Endothelial cell (in vitro differentiated cells): Measurements from ENCODE around the gene PDE4A. TPM values are rescaled to one million over a fixed set of nuclear protein-coding genes. Genes with fewer than 3 reads are reported as not detected.

Experiments
- DNase-seq: peaks from one replicate; pipeline ENCODE4 v3.0.0; 2021; ENCODE audit warnings: low spot score
- H3K27ac Mint-ChIP-seq: one replicate; pipeline ENCODE4 v1.8.0; 2021; ENCODE audit warnings: mixed read lengths, inconsistent platforms; ENCODE audit not compliant: unreplicated experiment
- H3K27me3 Mint-ChIP-seq: one replicate; pipeline ENCODE4 v1.8.0; 2021; ENCODE audit warnings: mild to moderate bottlenecking, moderate library complexity, mixed read lengths, inconsistent platforms; ENCODE audit not compliant: unreplicated experiment
- H3K36me3 Mint-ChIP-seq: one replicate; pipeline ENCODE4 v1.8.0; 2021; ENCODE audit warnings: mild to moderate bottlenecking, low read depth, mixed read lengths, inconsistent platforms; ENCODE audit not compliant: unreplicated experiment
- H3K4me1 Mint-ChIP-seq: one replicate; pipeline ENCODE4 v1.8.0; 2021; ENCODE audit warnings: mild to moderate bottlenecking, mixed read lengths, inconsistent platforms; ENCODE audit not compliant: unreplicated experiment
- H3K4me3 Mint-ChIP-seq: one replicate; pipeline ENCODE4 v1.8.0; 2021; ENCODE audit warnings: mild to moderate bottlenecking, mixed read lengths, inconsistent platforms; ENCODE audit not compliant: unreplicated experiment
- H3K9me3 Mint-ChIP-seq: one replicate; pipeline ENCODE4 v1.8.0; 2021; ENCODE audit warnings: mixed read lengths, inconsistent platforms; ENCODE audit not compliant: unreplicated experiment
- total RNA-seq: library from RNA; stranded (reverse); fragmentation: NEBNext Ultra II Directional; extraction: Animal tissue kit (Norgen Biotek cat#: 25700); gene quantifications from one replicate; pipeline ENCODE4 v1.2.1, GENCODE V29; 2021; ENCODE audit not compliant: unreplicated experiment
- TF ChIP-seq, protein P1 (sequence below): fragments of 200-600 bp; sonication (generic); IDR thresholded peaks from one replicate; pipeline ENCODE4 v1.5.0; 2021; ENCODE audit warnings: antibody characterized with exemption; ENCODE audit not compliant: unreplicated experiment

Gene PDE4A
- total RNA-seq, 1 donor from 2014 or later: 0.46 TPM

DNA sequence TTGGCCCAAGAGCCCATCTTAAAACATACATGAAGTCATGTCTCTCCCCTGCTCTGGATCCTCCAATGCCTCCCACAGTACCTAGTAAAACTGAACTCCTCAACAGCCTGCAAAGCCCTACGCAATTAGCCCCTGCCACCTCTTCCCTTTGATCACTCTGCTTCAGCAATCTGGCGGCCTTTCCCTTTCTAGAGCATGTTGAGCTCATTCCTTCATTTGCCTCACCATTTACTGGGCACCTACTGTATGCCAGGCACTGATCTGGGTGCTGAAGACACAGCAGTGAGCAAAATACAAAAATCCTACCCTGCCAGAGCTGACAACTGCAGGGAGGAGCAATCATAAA lies 79.9 kb downstream of the PDE4A start:
- Mint-ChIP-seq H3K4me1 (peaks cover 8% of the 10 kb centered on the region), H3K36me3 (peaks cover 14% of the 10 kb centered on the region), H3K27me3 (peaks cover 3% of the 10 kb centered on the region), H3K27ac (no peak overlapping the region), H3K9me3 (no peaks in the 10 kb centered on the region), H3K4me3 (peak overlapping the region; percentile 81)
- TF ChIP-seq, protein P1, sequence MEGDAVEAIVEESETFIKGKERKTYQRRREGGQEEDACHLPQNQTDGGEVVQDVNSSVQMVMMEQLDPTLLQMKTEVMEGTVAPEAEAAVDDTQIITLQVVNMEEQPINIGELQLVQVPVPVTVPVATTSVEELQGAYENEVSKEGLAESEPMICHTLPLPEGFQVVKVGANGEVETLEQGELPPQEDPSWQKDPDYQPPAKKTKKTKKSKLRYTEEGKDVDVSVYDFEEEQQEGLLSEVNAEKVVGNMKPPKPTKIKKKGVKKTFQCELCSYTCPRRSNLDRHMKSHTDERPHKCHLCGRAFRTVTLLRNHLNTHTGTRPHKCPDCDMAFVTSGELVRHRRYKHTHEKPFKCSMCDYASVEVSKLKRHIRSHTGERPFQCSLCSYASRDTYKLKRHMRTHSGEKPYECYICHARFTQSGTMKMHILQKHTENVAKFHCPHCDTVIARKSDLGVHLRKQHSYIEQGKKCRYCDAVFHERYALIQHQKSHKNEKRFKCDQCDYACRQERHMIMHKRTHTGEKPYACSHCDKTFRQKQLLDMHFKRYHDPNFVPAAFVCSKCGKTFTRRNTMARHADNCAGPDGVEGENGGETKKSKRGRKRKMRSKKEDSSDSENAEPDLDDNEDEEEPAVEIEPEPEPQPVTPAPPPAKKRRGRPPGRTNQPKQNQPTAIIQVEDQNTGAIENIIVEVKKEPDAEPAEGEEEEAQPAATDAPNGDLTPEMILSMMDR: no peak
- no peak for DNase-seq

DNA sequence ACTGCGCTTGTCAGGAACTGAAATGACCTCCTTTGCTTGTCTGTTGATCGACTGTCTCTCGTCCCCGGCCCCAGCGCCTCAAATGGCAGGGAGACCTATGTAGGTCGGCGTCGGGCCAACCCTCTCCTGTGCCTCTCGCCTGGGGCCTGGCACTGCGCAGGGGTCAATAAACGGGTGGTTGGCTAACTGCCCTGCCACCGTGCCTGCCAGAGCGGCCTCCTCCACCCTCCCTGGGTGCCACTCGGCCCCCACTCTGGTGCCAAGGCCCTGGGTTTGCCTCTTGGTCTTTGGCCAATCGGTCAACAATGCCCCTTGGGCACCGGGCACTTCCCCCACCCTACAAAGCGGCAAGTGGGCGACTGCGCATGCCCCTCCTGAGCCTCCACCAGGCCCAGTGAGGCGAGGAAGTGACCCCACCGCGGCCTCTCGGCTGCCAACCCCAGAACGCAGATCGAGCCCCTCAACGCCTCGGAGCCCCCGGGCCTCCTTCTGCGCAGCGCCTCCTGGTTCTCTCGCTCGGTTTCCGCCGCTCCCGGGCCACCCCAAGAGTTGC lies 81.7 kb downstream of the PDE4A start:
- H3K36me3 Mint-ChIP-seq: peaks cover 13% of the 10 kb centered on the region

DNA sequence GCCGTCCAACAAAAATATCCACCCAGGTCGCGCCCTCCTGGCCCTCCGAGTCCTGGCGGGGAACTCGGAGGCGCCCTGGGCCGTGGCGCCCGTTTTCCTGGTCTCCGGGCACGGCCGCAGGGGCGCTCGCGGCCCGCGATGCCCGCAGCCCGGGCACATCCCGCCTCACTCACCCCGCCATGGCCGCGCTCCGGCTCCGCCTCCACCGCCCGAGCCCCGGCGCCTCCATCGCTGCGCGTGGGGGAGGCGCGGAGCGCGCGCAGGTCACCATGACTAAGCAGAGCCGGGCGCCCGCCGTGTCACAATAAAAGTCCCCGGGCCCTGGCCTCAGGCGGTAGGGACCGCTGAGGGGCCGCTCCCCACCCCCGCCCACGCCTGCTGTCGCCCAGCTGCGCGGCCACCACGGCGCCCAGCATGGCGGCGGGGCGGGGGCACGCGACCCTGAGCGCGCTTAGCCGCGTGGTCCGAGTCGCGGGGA lies 82.2 kb downstream of the PDE4A start:
- H3K27ac Mint-ChIP-seq: peak overlapping the region; percentile 70
- peaks cover 3% of the 10 kb centered on the region for H3K27me3 Mint-ChIP-seq
- H3K4me3 Mint-ChIP-seq: peak overlapping the region; percentile 93
- peak; percentile 91 for DNase-seq
- H3K36me3 Mint-ChIP-seq: peaks cover 9% of the 10 kb centered on the region
- H3K9me3 Mint-ChIP-seq: no peaks in the 10 kb centered on the region
- H3K4me1 Mint-ChIP-seq: peaks cover 8% of the 10 kb centered on the region
- TF ChIP-seq, protein P1: no peak

More for the DNA sequence above, 81.7 kb downstream of the PDE4A start:
- Mint-ChIP-seq H3K27ac (peak overlapping the region; percentile 70), H3K9me3 (no peaks in the 10 kb centered on the region), H3K4me3 (peak overlapping the region; percentile 93), H3K27me3 (peaks cover 3% of the 10 kb centered on the region), H3K4me1 (peaks cover 8% of the 10 kb centered on the region)
- TF ChIP-seq, protein P1: no peak
- DNase-seq: peak; percentile 39

DNA sequence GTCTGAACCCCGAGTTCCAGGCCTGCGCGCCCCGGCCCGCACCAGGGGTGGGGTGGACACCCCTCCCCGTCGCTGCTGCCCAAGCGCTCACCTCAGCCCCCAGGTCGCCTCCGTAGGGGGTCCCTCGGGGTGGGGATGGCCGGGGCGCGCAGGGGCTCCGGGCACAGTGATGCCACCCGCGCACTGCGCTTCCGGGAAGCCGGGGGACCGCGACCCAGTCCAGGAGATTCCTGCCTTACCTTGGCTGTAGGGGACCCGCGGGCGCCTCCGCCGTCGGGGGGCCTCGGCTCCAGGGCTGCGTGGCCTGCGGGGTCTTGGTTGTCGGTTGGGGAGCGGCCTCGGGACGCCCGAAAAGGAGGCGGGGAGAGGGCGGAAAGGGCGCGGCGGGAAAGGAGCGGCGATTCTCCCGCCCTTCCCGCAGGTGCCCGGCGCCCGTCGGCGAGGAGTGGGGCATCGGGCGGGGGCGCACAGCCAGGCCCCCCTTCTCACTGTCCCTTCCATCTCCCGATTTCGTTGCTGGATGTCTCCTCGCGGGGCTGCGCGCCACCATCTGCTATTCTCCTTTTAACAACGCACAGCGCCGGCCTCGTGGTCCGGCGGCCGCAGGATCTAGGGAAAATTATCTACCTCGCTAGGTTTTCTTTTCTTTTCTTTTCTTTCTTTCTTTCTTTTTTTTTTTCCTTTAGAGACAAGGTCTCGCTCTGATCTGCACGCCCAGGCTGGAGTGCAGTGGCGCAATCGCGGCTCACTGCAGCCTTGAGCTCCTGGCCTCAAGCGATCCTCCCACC lies 82.9 kb downstream of the PDE4A start, which contains the start of gene KEAP1:
KEAP1 (minus strand) TSS at position 355 of the 788 bp plus-strand sequence. CDS start 3,323 bp downstream, outside the sequence.
- peaks cover 8% of the 10 kb centered on the region for H3K4me1 Mint-ChIP-seq
- H3K4me3 Mint-ChIP-seq: peak within 1 kb of the TSS; percentile 93
- H3K9me3 Mint-ChIP-seq: no peaks in the 10 kb centered on the region
- H3K27ac Mint-ChIP-seq: peak within 1 kb of the TSS; percentile 70
- TF ChIP-seq, protein P1: no peak
- peaks cover 9% of the 10 kb centered on the region for H3K36me3 Mint-ChIP-seq
- peak; percentile 28 for DNase-seq
- peaks cover 3% of the 10 kb centered on the region for H3K27me3 Mint-ChIP-seq
